Transverse colon (tissue), 4 donors: ENCODE results near the gene ANO4. TPM values are rescaled to one million over a fixed set of nuclear protein-coding genes. Genes with fewer than 3 reads are reported as not detected.
"Not testable (repeated sequence)": the region's sequence is repeated elsewhere in the genome, so short reads cannot be mapped to it uniquely, and the experiment has no call there.

Experiments
- DNase-seq: peaks from one replicate; pipeline ENCODE4 v3.0.0-alpha.2; 2019
- H3K27ac ChIP-seq, 4 donors: fragments of 200-600 bp; sonication (generic); 2 replicates each; pipeline ENCODE4 v1.5.1; 2016 to 2018; ENCODE audit warnings: inconsistent platforms in 4 of 4
- H3K27me3 ChIP-seq: fragments of 200-600 bp; sonication (generic); 2 replicates; pipeline ENCODE4 v1.5.1; 2017; ENCODE audit warnings: inconsistent platforms
- H3K36me3 ChIP-seq, 4 donors: fragments of 200-600 bp; sonication (generic); 2 replicates each; pipeline ENCODE4 v1.5.1; 2017 to 2019; ENCODE audit warnings: inconsistent platforms in 4 of 4
- H3K4me1 ChIP-seq, 4 donors: fragments of 200-600 bp; sonication (generic); 2 replicates each; pipeline ENCODE4 v1.5.1; 2017 to 2020; ENCODE audit warnings: inconsistent platforms in 4 of 4
- H3K4me3 ChIP-seq, 4 donors: fragments of 200-600 bp; sonication (generic); 1 replicate in 1 of 4; 2 replicates in 3 of 4; pipeline versions ENCODE4 v1.5.1 to v1.6.1; 2017 to 2019; ENCODE audit warnings: inconsistent platforms in 4 of 4
- H3K9me3 ChIP-seq, 2 donors: fragments of 200-600 bp; sonication (generic); 2 replicates each; pipeline ENCODE4 v1.5.1; 2017 to 2019; ENCODE audit warnings: inconsistent platforms in 2 of 2
- EP300 ChIP-seq: sonication (generic); formaldehyde crosslinking; IDR thresholded peaks from one replicate; pipeline ENCODE4 v1.6.1; 2017; ENCODE audit warnings: antibody characterized with exemption, low read depth
- POLR2A ChIP-seq: fragments of 450-650 bp; IDR thresholded peaks from one replicate; pipeline ENCODE4 v1.6.1; 2016; ENCODE audit warnings: antibody characterized with exemption, mild to moderate bottlenecking, moderate library complexity
- POLR2AphosphoS5 ChIP-seq, 3 donors: sonication (generic); formaldehyde crosslinking; IDR thresholded peaks; one replicate each; pipeline ENCODE4 v1.6.1; 2016; ENCODE audit warnings: antibody characterized with exemption in 3 of 3
- WGBS, 2 donors: methylation state at CpG; one replicate each; pipeline ENCODE4 v1.1.5; 2018; ENCODE audit warnings: low coverage in 1 of 2; 5-methylcytosine and 5-hydroxymethylcytosine counted together
- in situ Hi-C, 4 donors: fragments of 200-750 bp; cut with MboI; loops; one replicate each; pipeline versions ENCODE4 v1.15.0 to v1.15.1; 2017; ENCODE audit warnings: low sequenced_read_pairs in 3 of 4, low pct_ligation_motif_present in 1 of 4, low pct_unique_long_range_greater_than_20kb in 1 of 4
- intact Hi-C: fragments of 100-400 bp; cut with DNase I; formaldehyde crosslinking; loops from one replicate; pipeline ENCODE4 v1.15.1; 2023; ENCODE audit warnings: low total_unique reads
- total RNA-seq, 4 donors: library from RNA; depleted of rRNA; stranded (reverse); fragments of >200 nt; gene quantifications; one replicate each; pipeline ENCODE4 v1.1.0, GENCODE V29; 2016
- TF ChIP-seq, protein P1 (sequence below), 5 experiments: fragments of 200-600 bp in 3 of 5; fragments of 450-650 bp in 2 of 5; sonication (generic) in 3 of 5; IDR thresholded peaks; 1 replicate in 2 of 5; 2 replicates in 3 of 5; pipeline ENCODE4 v1.5.1; 2016 to 2017; ENCODE audit warnings: antibody characterized with exemption in 5 of 5, inconsistent platforms in 3 of 5, mild to moderate bottlenecking in 2 of 5, moderate library complexity in 1 of 5

Gene ANO4
- total RNA-seq, 4 donors from 2014 or later = 0.14 TPM; not detected in 3

DNA sequence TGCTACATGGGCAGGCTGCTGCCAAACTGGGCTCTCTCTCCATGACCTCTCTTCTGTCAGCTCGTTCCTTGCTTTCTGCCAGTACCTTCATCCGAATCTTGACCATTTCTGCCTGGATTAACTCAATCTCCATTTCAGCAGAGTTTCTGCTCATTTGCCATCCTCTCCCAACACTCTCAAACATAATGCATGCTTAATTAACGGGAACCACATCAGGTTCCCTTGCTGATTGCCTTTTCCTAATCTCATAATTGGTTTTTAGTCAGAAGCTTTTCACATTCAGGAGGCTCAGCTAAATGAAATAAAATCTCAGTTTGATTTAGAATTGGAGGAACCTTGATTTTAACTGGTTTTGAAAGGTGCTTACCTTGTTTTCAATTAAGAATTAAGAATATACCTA, 288.1 kb downstream of the ANO4 start:
- Histone ChIP-seq H3K4me1 (no peaks in the 10 kb centered on the region), H3K36me3 (no peaks in the 10 kb centered on the region), H3K4me3 (no peak overlapping the region), H3K27me3 (no peaks in the 10 kb centered on the region), H3K27ac (no peak overlapping the region), H3K9me3 (no peaks in the 10 kb centered on the region)
- DNase-seq = no peak
- intact Hi-C loops (no loop called here), in situ Hi-C loops (no loop called here)
- no peak for TF ChIP-seq POLR2AphosphoS5 (IDR thresholded peaks at IDR 0.05)
- no peak for TF ChIP-seq POLR2A
- TF ChIP-seq EP300 = no peak
- TF ChIP-seq, protein P1, sequence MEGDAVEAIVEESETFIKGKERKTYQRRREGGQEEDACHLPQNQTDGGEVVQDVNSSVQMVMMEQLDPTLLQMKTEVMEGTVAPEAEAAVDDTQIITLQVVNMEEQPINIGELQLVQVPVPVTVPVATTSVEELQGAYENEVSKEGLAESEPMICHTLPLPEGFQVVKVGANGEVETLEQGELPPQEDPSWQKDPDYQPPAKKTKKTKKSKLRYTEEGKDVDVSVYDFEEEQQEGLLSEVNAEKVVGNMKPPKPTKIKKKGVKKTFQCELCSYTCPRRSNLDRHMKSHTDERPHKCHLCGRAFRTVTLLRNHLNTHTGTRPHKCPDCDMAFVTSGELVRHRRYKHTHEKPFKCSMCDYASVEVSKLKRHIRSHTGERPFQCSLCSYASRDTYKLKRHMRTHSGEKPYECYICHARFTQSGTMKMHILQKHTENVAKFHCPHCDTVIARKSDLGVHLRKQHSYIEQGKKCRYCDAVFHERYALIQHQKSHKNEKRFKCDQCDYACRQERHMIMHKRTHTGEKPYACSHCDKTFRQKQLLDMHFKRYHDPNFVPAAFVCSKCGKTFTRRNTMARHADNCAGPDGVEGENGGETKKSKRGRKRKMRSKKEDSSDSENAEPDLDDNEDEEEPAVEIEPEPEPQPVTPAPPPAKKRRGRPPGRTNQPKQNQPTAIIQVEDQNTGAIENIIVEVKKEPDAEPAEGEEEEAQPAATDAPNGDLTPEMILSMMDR (IDR thresholded peaks at IDR 0.05) = no peak
- 60 to 86% methylated on average over 3 of the region's 3 CpGs for WGBS, 2 donors

DNA sequence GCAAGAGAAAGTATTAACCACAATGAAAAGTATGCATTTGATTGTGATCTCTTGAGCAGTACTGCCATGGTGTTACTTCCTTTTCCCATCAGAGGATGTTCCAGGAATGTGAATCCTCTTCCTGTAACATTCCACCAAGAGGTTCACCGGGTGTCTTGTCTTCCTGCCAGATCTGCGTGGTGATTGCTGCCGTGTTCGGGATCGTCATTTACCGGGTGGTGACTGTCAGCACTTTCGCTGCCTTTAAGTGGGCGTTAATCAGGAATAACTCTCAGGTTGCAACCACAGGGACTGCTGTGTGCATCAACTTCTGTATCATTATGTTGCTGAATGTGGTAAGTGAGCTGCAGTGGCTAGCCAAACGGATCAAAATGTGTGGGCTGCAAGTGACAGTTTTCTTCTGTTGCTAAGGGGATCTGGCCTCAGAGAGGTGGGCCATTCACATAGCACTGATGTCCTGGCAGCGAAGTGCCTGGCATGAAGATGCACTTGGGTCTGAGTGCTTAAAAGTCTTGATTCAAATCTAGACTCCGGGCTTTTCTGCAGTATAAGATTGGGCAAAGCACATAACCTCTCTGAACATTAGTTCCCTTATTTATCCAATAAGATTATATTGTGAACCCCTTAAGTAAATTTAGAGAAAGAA, 292.0 kb downstream of the ANO4 start:
- in situ Hi-C loops = no loop called here
- Histone ChIP-seq H3K4me1 (no peaks in the 10 kb centered on the region), H3K27me3 (no peaks in the 10 kb centered on the region), H3K36me3 (no peaks in the 10 kb centered on the region), H3K4me3 (no peak overlapping the region), H3K27ac (no peak overlapping the region), H3K9me3 (no peaks in the 10 kb centered on the region)
- WGBS, 2 donors = 36 to 47% methylated on average over 8 to 11 of the region's 11 CpGs
- intact Hi-C loops = no loop called here
- TF ChIP-seq EP300 = no peak
- TF ChIP-seq, protein P1 (IDR thresholded peaks at IDR 0.05) = no peak
- no peak for TF ChIP-seq POLR2AphosphoS5 (IDR thresholded peaks at IDR 0.05)
- TF ChIP-seq POLR2A = no peak
- DNase-seq = no peak

DNA sequence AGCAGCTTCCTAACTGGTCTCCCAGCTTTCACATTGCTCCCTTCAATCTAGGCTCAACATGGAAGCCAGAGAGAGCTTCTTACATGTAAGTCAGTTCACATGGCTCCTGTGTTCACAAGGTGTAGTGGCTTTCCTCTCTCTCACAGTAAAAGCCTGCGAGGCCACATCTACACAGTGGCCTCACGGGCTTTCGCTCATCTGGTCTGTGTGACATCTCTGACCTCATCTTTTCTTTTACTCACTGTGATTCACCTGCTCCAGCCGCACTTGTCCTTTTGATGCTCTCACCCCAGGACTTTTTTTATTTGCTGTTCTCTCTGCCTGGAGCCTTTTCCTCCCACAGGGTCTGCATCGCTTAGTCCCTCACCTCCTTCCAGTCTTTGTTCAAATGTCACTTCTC, 293.3 kb downstream of the ANO4 start:
- H3K36me3 ChIP-seq = no peaks in the 10 kb centered on the region
- H3K4me3 ChIP-seq = no peak overlapping the region
- H3K27me3 ChIP-seq = no peaks in the 10 kb centered on the region
- H3K4me1 ChIP-seq = no peaks in the 10 kb centered on the region
- no peaks in the 10 kb centered on the region for H3K9me3 ChIP-seq
- H3K27ac ChIP-seq = no peak overlapping the region
- 55 to 83% methylated on average over 5 of the region's 5 CpGs for WGBS, 2 donors
- intact Hi-C loops (no loop called here), in situ Hi-C loops (no loop called here)
- TF ChIP-seq, protein P1 (IDR thresholded peaks at IDR 0.05) = no peak
- no peak for TF ChIP-seq POLR2AphosphoS5 (IDR thresholded peaks at IDR 0.05)
- TF ChIP-seq EP300 = no peak
- no peak for TF ChIP-seq POLR2A
- no peak for DNase-seq

DNA sequence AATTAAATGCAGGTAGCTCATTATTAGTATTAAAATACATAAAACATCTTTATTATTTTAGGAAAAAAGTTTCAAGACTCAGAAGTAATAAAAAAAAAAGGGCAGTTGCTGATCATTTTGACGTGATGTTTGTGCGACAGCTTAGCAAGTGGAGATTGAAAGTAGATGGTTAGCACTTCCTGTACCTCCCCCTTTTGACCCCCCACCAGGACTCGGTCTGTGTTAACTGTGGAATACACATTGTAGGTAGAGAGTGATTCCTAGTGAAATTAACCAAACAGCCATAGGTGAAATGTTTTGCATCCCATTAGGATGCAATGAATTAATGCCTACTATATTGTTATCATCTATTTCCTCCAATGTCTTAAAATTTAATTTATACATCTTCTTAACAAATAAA, 294.7 kb downstream of the ANO4 start:
- Histone ChIP-seq H3K4me3 (no peak overlapping the region), H3K27me3 (no peaks in the 10 kb centered on the region), H3K4me1 (no peaks in the 10 kb centered on the region), H3K9me3 (no peaks in the 10 kb centered on the region), H3K27ac (no peak overlapping the region), H3K36me3 (no peaks in the 10 kb centered on the region)
- in situ Hi-C loops = no loop called here
- TF ChIP-seq EP300 = no peak
- TF ChIP-seq POLR2AphosphoS5 (IDR thresholded peaks at IDR 0.05) = no peak
- TF ChIP-seq POLR2A = no peak
- TF ChIP-seq, protein P1 (IDR thresholded peaks at IDR 0.05) = no peak
- no peak for DNase-seq
- intact Hi-C loops = no loop called here
- WGBS, 2 donors = 75 to 81% methylated on average over 2 to 3 of the region's 3 CpGs

DNA sequence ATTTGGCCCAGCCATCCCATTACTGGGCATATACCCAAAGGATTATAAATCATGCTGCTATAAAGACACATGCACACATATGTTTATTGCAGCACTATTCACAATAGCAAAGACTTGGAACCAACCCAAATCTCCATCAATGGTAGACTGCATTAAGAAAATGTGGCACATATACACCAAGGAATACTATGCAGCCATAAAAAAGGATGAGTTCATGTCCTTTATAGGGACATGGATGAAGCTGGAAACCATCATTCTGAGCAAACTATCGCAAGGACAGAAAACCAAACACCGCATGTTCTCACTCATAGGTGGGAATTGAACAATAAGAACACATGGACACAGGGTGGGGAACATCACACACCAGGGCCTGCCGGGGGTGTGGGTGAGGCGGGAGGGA, 295.6 kb downstream of the ANO4 start:
- H3K4me3 ChIP-seq, intact Hi-C loops, H3K4me1 ChIP-seq, in situ Hi-C loops, DNase-seq, H3K27ac ChIP-seq, H3K9me3 ChIP-seq, H3K27me3 ChIP-seq, H3K36me3 ChIP-seq: not testable (repeated sequence)
- WGBS, 2 donors = 90 to 100% methylated on average over 4 of the region's 4 CpGs
